B cell (primary cell): ENCODE measurements around the gene RPAP2.

Experiments
- CTCF ChIP-seq: fragments of 200-600 bp; IDR thresholded peaks from one replicate; pipeline ENCODE4 v1.8.0; 2022; ENCODE audit warnings: antibody characterized with exemption, mild to moderate bottlenecking
- EZH2 ChIP-seq: IDR thresholded peaks from 2 replicates; pipeline ENCODE4 v1.6.1; 2012; ENCODE audit warnings: borderline replicate concordance, low read depth, mild to moderate bottlenecking, moderate library complexity, low read length; ENCODE audit not compliant: insufficient read depth, poor library complexity, severe bottlenecking

GRCh38 chr1:92445865-92446264, 147.0 kb downstream of the RPAP2 start:
- TF ChIP-seq CTCF (no peak), EZH2 (no peak)
